DMS153 (cell line): ENCODE data around the gene KRT84.
A peak's percentile ranks its signal among the peaks of the same experiment; 100 is the strongest.

Source experiments
- DNase-seq: peaks from one replicate; lab custom pipeline; 2025; lab: John Stamatoyannopoulos, UW

KRT84 gene

DNA sequence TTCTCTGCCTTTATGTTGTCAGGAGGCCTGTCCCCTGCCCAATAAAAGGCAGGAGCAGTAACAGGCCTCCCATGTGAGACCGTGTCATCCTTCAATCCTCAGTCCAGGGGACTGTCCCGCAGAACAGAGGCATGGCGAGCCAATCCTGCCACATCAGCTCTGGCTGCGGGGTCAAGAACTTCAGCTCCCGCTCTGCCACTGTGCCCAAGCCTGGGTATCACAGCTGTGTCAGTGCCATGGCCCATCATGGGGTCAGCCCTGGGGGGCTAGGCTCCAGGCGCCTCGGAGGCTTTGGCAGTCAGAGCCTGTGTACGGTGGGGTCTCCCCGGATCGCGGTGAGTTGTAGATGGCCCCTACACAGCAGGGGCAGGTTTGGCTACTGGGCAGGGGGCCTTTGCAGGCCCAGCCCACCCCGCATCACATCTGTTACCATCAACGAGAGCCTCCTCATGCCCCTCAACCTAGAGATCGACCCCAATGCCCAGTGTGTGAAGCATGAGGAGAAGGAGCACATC, 44.3 kb downstream of the KRT84 start:
- no peak for DNase-seq

DNA sequence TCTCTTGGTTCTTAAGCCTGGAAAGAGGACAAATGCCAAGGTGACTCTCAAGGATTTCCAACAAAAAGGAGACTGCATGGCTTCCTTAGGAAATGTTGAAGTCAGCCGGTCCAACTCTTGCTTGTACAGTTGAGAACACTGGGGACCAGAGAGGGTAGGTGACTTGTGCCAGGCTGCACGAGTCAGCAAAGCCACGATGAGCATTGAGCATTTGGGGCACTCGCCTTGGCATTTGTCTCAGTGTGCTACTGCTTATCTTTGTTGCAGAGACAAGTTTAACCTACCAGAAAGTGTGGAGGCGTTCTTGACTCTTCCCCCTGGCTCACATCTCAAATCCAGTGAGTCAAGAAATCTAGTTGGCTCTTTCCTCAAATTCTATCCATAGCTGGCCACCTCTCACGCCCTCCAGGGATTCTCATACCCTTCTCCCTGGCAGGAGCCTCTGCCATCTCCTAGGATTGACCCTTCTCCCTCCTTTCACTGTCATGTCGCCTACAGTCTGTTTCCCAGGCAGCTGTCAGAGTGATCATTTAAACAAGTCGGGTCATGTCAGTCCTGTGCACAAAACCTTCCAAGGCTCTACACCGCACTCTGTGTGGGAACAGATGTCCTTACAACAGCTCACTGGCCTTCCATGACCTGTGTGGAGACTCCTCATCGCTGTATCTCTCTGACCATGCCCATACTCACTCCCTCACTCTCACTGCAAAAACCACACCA, 47.1 kb downstream of the KRT84 start:
- no peak for DNase-seq

DNA sequence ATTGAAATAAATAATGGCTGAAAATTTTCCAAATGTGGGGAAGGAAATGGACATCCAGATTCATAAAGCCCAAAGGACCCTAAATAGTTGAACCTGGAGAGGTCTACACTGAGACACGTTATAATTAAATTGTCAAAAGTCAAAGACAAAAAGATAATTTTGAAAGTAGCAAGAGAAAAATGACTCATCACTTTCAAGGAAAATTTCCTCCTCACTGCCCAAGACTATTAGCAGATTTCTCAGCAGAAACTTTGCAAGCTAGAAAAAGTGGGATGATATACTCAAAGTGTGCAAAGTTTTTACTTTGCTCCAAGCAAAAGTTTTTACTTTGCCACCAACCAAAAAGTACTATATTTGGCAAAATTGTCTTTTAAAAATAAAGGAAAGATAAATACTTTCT, 48.4 kb downstream of the KRT84 start:
- DNase-seq, result no peak

DNA sequence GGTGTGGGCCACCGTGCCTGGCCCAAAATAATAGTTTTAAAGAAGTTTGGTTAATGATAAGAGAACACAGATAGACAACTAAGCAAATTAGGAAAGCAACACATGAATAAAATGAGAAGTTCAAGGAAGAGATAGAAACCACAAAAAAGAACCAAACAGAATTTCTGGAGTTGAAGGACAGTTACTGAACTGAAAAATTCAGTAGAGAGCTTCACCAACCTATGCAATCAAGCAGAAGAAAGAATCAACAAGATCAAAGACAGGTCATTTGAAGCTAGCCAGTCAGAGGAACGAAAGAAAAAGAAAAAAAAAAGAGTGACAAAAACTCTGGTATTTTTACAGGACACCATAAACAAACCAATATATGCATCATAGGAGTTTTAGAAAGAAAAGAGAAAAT, 48.8 kb downstream of the KRT84 start:
- DNase-seq, result no peak

DNA sequence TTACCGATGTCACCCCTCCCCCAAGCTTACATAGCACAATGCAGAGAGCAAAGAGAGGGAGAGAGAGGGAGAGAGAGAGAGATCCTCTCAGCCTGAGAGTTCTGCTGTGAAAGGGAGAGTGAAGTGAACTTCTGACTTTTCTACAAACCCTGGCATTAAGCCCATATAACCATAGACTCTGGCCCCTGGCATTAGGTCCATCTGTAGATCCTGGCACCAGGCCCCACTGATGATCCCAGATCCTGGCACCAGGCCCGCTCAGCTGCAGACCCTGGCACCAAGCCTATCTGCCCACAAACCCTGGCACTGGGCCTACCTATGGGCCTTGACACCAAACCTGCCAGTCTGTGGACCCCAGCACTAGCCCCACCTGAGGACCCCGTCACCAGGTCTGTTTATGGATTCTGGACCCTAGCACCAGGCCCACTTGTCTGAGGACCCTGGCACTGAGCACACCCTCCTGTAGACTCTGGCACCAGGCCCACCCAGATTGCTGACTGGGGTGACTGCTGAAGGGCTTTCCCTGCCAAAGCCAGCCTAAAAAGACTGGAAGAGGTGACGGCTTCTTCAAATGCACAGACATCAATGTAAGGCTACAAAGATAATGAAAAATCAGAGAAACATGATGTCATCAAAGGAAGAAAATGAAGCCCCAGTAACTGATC, 49.7 kb downstream of the KRT84 start:
- DNase-seq, result peak; percentile 71

DNA sequence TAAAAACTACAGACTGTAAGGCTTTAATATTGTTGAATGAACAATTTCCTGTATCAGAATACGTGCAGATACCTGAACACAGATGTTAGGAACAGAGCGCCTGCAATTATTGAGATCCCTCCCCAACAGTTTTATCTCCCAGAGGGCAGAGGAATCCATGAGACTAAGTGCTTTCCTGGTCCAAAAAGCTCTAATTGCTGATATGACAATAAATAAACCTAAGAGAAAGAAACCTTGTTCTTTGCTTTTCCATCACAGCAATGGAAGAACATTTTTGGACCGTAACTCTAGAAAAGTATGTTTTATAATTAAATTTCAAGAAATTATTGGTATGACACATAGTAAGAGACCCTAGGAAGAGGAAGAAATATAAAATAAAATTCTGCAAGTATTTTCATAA, 51.3 kb downstream of the KRT84 start:
- no peak for DNase-seq

DNA sequence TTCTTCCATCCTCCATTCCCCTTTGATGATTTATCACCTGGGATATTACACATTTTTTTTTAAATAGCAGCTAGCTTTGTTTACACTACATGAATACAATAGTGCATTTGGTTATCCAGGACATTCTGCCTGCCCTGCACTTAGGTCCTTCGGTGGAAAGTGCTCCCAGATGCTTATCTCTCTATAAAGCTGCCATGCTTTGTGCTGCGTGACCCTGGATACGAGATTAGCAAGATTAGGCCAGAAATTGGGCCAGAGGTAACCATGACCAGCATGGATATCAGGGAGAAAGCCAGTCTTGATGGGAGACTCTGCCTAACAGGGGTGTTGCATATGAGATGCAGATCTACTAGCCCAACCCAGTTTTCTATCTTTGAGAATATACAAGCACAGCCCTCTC, 52.1 kb downstream of the KRT84 start:
- peak; percentile 39 for DNase-seq

DNA sequence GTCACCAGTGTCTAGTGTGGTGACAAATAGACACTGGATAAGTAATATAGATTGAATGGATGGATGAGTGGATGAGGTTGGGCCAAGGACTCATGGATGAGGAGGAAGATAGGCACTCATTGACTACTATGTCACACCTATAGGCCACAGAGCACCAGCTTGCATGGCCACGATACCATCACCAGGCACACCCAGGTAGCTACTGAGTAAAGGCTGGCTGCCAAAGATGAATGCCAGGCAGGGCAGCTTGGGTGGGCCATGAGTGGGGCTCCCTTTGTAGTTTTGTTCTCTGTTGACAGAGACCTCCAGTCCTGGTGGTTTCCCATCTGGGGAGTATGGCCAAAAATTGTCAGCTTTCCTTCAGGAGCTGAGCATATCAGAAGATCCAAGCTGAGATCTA, 53.1 kb downstream of the KRT84 start:
- no peak for DNase-seq

DNA sequence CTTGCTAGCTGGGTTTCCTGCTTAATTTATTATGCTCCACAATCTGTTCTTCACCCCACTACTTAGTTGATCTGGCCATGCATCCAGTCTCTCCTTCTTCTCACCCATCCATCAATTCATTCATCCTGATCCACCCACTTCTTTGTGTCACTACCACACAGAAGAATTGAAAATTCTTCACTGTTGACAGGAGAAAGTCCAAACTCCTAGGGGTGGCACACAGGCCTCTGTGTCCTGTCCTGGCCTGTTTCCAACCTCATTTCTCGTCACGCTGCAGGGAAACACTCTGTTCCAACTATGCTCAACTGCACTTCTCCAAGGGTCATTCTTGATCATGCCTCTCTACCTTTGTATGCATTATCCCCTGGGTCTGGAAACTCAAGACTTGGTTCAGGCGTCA, 53.6 kb downstream of the KRT84 start:
- DNase-seq, result no peak

DNA sequence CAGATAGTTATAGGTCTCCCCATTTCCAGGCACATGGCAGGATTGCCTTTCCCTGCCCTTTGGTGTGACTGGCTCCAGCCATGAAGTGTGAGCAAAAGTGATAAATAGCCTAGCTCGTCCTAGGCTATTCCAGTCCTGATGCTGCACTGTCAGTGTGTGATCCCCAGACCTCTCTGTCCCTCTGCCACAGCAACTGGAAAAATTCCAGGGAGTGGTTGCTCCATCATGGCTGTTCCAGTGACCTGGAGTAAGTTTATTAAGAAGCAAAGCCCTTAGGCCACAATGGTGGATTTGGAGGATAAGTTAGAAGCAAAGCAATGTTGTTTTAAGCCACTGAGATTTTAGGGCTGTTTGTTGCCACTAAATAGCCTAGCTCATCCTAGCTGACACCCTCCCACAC, 54.4 kb downstream of the KRT84 start:
- DNase-seq, result no peak

DNA sequence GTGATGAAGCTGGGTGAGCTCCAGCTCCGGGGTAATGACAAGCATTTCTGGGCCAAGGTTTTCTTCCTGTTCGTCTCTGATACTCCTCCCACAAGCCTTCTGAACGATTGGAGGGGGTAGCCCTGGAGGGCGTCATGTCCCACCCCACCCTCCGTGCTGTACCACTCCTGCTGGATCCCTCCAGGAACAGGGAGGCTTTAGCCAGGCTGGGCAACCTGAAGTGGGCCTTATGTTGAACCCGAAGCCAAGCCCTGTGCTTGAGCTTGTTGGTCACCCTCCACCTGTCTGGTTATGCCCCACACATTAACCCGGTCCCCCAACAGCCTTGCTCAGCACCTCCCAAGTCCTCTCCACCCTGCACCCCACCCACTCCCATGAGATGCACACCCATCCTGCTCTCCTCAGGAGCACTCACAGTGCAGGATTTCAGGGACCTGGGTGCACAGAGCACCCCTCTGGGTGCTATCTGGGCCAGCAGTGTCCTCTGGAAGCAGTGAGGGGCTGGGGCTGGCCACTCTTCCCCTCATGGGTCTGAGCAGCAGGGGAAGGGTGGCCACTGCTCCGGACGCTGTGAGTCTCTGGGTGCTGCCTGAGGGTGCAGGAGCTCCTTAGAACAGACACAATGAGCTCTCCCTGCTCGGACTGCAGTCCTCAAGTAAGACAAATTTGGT, 57.5 kb downstream of the KRT84 start:
- no peak for DNase-seq
